Liver (tissue), 9 donors: ENCODE measurements around the gene CRYGC. TPM values are rescaled to one million over a fixed set of nuclear protein-coding genes. Genes with fewer than 3 reads are reported as not detected.

Source experiments
- DNase-seq: peaks from one replicate; pipeline ENCODE4 v3.0.0-alpha.2; 2017; ENCODE audit warnings: low spot score
- H3K27ac ChIP-seq, 2 donors: one replicate each; pipeline ENCODE4 v1.7.0; 2013; ENCODE audit warnings: inconsistent platforms in 2 of 2, low read length in 2 of 2, control low read depth in 1 of 2, low read depth in 1 of 2, mild to moderate bottlenecking in 1 of 2
- H3K27me3 ChIP-seq, 4 donors: one replicate each; pipeline versions ENCODE4 v1.6.1 to v1.7.0; 2013; ENCODE audit warnings: low read length in 3 of 4, inconsistent platforms in 1 of 4, mild to moderate bottlenecking in 1 of 4, moderate library complexity in 1 of 4; ENCODE audit not compliant: control insufficient read depth in 4 of 4, insufficient read depth in 4 of 4
- H3K36me3 ChIP-seq, 4 donors: one replicate each; pipeline versions ENCODE4 v1.6.1 to v1.7.0; 2013; ENCODE audit warnings: low read length in 3 of 4, mild to moderate bottlenecking in 3 of 4, low read depth in 1 of 4, moderate library complexity in 1 of 4; ENCODE audit not compliant: control insufficient read depth in 4 of 4, insufficient read depth in 3 of 4
- H3K4me1 ChIP-seq, 4 donors: one replicate each; pipeline versions ENCODE4 v1.6.1 to v1.7.0; 2013; ENCODE audit warnings: low read length in 3 of 4, mild to moderate bottlenecking in 3 of 4, moderate library complexity in 1 of 4; ENCODE audit not compliant: control insufficient read depth in 4 of 4, insufficient read depth in 4 of 4
- H3K4me3 ChIP-seq, 3 donors: one replicate each; pipeline versions ENCODE4 v1.6.1 to v1.7.0; 2013; ENCODE audit warnings: low read length in 3 of 3, control low read depth in 1 of 3, low read depth in 1 of 3, mild to moderate bottlenecking in 1 of 3
- H3K9ac ChIP-seq, 2 donors: one replicate each; pipeline ENCODE4 v1.7.0; 2013; ENCODE audit warnings: low read length in 2 of 2, mild to moderate bottlenecking in 2 of 2, moderate library complexity in 2 of 2, control low read depth in 1 of 2, low read depth in 1 of 2
- H3K9me3 ChIP-seq, 4 donors: one replicate each; pipeline versions ENCODE4 v1.6.1 to v1.7.0; 2013; ENCODE audit warnings: low read length in 3 of 4; ENCODE audit not compliant: control insufficient read depth in 4 of 4
- EGR1 ChIP-seq, 2 donors: IDR thresholded peaks; 2 replicates each; pipeline ENCODE4 v1.6.1; 2016 to 2018; ENCODE audit warnings: antibody characterized with exemption in 2 of 2, low read depth in 2 of 2
- FOXA1 ChIP-seq: IDR thresholded peaks from 2 replicates; pipeline ENCODE4 v1.6.1; 2016; ENCODE audit warnings: antibody characterized with exemption
- GABPA ChIP-seq, 2 donors: IDR thresholded peaks in 1 of 2; conservative IDR thresholded peaks in 1 of 2; 2 replicates each; pipeline ENCODE4 v1.6.1; 2016; ENCODE audit warnings: antibody characterized with exemption in 2 of 2, mild to moderate bottlenecking in 1 of 2, moderate library complexity in 1 of 2
- HNF4A ChIP-seq, 2 donors: conservative IDR thresholded peaks; 2 replicates each; pipeline ENCODE4 v1.6.1; 2016; ENCODE audit warnings: antibody characterized with exemption in 2 of 2, mild to moderate bottlenecking in 2 of 2
- HNF4G ChIP-seq: IDR thresholded peaks from 2 replicates; pipeline ENCODE4 v1.6.1; 2016; ENCODE audit warnings: antibody characterized with exemption
- NR2F2 ChIP-seq: IDR thresholded peaks from 2 replicates; pipeline ENCODE4 v1.6.1; 2016; ENCODE audit warnings: antibody characterized with exemption
- RAD21 ChIP-seq, 2 donors: IDR thresholded peaks; 2 replicates each; pipeline ENCODE4 v1.6.1; 2016; ENCODE audit warnings: antibody characterized with exemption in 2 of 2, mild to moderate bottlenecking in 2 of 2
- RXRA ChIP-seq, 2 donors: IDR thresholded peaks; 2 replicates each; pipeline ENCODE4 v1.6.1; 2017 to 2018; ENCODE audit warnings: antibody characterized with exemption in 2 of 2, mild to moderate bottlenecking in 1 of 2
- SP1 ChIP-seq: IDR thresholded peaks from 2 replicates; pipeline ENCODE4 v1.6.1; 2018; ENCODE audit warnings: antibody characterized with exemption, mild to moderate bottlenecking
- TAF1 ChIP-seq: conservative IDR thresholded peaks from 2 replicates; pipeline ENCODE4 v1.6.1; 2016; ENCODE audit warnings: antibody characterized with exemption, mild to moderate bottlenecking
- YY1 ChIP-seq: IDR thresholded peaks from 2 replicates; pipeline ENCODE4 v1.6.1; 2016; ENCODE audit warnings: antibody characterized with exemption, mild to moderate bottlenecking
- WGBS: extraction: QIAGEN DNeasy Blood & Tissue Kit; methylation state at CpG from one replicate; pipeline ENCODE4 v1.1.7; 2013; 5-methylcytosine and 5-hydroxymethylcytosine counted together
- polyA plus RNA-seq, 2 donors: library from polyadenylated mRNA; stranded (reverse) in 1 of 2; unstranded in 1 of 2; fragments of 200-250 nt in 1 of 2; fragments of >200 nt in 1 of 2; fragmentation: Nextera tagmentation in 1 of 2; extraction: Ambion mirVana in 1 of 2; gene quantifications; one replicate each; pipeline versions ENCODE4 v1.2.1 to v1.2.3, GENCODE V29; 2013 to 2015
- total RNA-seq, 2 donors: library from RNA; depleted of rRNA; stranded (reverse); fragments of >200 nt; gene quantifications; one replicate each; pipeline ENCODE4 v1.2.3, GENCODE V29; 2014
- TF ChIP-seq, protein P1 (sequence below): IDR thresholded peaks from 2 replicates; pipeline ENCODE4 v1.6.1; 2016; ENCODE audit warnings: antibody characterized with exemption, mild to moderate bottlenecking
- TF ChIP-seq, protein P2 (sequence below): IDR thresholded peaks from 2 replicates; pipeline ENCODE4 v1.6.1; 2016; ENCODE audit warnings: antibody characterized with exemption
- TF ChIP-seq, protein P3 (sequence below): IDR thresholded peaks from 2 replicates; pipeline ENCODE4 v1.6.1; 2016; ENCODE audit warnings: antibody characterized with exemption
- TF ChIP-seq, protein P4 (sequence below): IDR thresholded peaks from 2 replicates; pipeline ENCODE4 v1.6.1; 2016; ENCODE audit warnings: antibody characterized with exemption
- TF ChIP-seq, protein P5 (sequence below): fragments of 150-350 bp; IDR thresholded peaks from 2 replicates; pipeline ENCODE4 v1.5.1; 2017; ENCODE audit warnings: improper control_type of control experiment, low read depth, low read length; ENCODE audit not compliant: missing input control
- donor health status: healthy.
- donor health status: healthy.
- donor health status: healthy.
- donor health status: healthy.
- donor health status: healthy.

Gene CRYGC
- total and polyA plus RNA-seq, 4 donors, result not detected

DNA sequence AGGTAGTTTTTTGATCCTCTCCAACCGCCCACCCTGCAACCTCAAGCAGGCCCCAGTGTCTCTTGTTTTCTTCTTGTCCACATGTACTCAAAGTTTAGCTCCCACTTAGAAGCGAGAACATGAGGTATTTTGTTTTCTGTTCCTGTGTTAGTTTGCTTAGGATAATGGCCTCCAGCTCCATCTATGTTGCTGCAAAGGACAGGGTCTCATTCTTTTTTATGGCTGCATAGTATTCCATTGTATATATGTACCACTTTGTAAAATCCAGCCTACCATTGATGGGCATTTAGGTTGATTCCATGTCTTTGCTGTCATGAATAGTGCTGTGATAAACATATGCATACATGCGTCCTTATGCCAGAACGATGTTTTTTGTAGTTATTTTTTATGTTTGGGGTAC lies 2.5 kb downstream of the CRYGC start:
- peaks cover 0 to 3% (median 0%) of the 10 kb centered on the region in 4 donors for H3K27me3 ChIP-seq
- DNase-seq, result no peak
- 96% methylated on average over 4 of the region's 4 CpGs for WGBS

DNA sequence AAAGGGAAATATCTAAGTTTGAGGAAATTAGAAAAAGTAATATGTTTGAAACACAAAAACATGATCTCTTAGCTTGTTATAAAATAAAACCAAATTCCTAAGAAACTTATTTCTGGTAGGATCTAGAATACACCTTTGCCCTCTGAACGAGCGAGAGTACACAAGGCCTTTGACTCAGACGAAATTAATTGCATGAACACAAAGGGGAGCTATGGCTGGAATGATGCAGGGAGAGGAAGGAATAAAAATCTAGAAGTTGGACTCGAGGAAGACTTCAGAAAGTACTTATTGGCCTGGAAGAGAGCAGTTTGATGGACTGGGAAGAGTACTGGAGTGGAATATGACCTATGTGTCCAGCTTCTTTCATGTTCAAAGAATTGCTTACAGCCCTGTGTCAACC lies 4.4 kb downstream of the CRYGC start:
- no peak overlapping the region for H3K9ac ChIP-seq
- H3K27ac ChIP-seq, result no peak overlapping the region
- no peak for DNase-seq
- H3K4me1 ChIP-seq, result peaks cover 0 to 4% (median 0%) of the 10 kb centered on the region in 4 donors
- peaks cover 0 to 3% (median 0%) of the 10 kb centered on the region in 4 donors for H3K27me3 ChIP-seq
- no peaks in the 10 kb centered on the region for H3K9me3 ChIP-seq
- no peaks in the 10 kb centered on the region for H3K36me3 ChIP-seq
- WGBS, result 70% methylated on average over 4 of the region's 4 CpGs
- H3K4me3 ChIP-seq, result no peak overlapping the region
- TF ChIP-seq EGR1 (IDR thresholded peaks at IDR 0.05; ENCODE audit: low read depth in 2 of 2) (no peak), RXRA (IDR thresholded peaks at IDR 0.05) (no peak), FOXA1 (no peak), GABPA (IDR thresholded peaks at IDR 0.05 in 1 of 2, conservative IDR thresholded peaks at IDR 0.05 in 1 of 2) (no peak), TAF1 (no peak), HNF4A (conservative IDR thresholded peaks at IDR 0.05) (no peak), NR2F2 (no peak)
- TF ChIP-seq, protein P1, sequence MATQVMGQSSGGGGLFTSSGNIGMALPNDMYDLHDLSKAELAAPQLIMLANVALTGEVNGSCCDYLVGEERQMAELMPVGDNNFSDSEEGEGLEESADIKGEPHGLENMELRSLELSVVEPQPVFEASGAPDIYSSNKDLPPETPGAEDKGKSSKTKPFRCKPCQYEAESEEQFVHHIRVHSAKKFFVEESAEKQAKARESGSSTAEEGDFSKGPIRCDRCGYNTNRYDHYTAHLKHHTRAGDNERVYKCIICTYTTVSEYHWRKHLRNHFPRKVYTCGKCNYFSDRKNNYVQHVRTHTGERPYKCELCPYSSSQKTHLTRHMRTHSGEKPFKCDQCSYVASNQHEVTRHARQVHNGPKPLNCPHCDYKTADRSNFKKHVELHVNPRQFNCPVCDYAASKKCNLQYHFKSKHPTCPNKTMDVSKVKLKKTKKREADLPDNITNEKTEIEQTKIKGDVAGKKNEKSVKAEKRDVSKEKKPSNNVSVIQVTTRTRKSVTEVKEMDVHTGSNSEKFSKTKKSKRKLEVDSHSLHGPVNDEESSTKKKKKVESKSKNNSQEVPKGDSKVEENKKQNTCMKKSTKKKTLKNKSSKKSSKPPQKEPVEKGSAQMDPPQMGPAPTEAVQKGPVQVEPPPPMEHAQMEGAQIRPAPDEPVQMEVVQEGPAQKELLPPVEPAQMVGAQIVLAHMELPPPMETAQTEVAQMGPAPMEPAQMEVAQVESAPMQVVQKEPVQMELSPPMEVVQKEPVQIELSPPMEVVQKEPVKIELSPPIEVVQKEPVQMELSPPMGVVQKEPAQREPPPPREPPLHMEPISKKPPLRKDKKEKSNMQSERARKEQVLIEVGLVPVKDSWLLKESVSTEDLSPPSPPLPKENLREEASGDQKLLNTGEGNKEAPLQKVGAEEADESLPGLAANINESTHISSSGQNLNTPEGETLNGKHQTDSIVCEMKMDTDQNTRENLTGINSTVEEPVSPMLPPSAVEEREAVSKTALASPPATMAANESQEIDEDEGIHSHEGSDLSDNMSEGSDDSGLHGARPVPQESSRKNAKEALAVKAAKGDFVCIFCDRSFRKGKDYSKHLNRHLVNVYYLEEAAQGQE, result no peak
- TF ChIP-seq, protein P2, sequence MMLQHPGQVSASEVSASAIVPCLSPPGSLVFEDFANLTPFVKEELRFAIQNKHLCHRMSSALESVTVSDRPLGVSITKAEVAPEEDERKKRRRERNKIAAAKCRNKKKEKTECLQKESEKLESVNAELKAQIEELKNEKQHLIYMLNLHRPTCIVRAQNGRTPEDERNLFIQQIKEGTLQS, result no peak
- TF ChIP-seq, protein P3, sequence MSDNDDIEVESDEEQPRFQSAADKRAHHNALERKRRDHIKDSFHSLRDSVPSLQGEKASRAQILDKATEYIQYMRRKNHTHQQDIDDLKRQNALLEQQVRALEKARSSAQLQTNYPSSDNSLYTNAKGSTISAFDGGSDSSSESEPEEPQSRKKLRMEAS, result no peak
- TF ChIP-seq, protein P4, sequence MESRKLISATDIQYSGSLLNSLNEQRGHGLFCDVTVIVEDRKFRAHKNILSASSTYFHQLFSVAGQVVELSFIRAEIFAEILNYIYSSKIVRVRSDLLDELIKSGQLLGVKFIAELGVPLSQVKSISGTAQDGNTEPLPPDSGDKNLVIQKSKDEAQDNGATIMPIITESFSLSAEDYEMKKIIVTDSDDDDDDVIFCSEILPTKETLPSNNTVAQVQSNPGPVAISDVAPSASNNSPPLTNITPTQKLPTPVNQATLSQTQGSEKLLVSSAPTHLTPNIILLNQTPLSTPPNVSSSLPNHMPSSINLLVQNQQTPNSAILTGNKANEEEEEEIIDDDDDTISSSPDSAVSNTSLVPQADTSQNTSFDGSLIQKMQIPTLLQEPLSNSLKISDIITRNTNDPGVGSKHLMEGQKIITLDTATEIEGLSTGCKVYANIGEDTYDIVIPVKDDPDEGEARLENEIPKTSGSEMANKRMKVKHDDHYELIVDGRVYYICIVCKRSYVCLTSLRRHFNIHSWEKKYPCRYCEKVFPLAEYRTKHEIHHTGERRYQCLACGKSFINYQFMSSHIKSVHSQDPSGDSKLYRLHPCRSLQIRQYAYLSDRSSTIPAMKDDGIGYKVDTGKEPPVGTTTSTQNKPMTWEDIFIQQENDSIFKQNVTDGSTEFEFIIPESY, result no peak

More for the DNA sequence above, 2.5 kb downstream of the CRYGC start:
- no peaks in the 10 kb centered on the region for H3K36me3 ChIP-seq
- H3K4me1 ChIP-seq, result peaks cover 0 to 4% (median 0%) of the 10 kb centered on the region in 4 donors
- no peak overlapping the region for H3K9ac ChIP-seq
- H3K4me3 ChIP-seq, result no peak overlapping the region
- no peaks in the 10 kb centered on the region for H3K9me3 ChIP-seq
- no peak for TF ChIP-seq GABPA (IDR thresholded peaks at IDR 0.05 in 1 of 2, conservative IDR thresholded peaks at IDR 0.05 in 1 of 2)
- TF ChIP-seq, protein P1, result no peak
- TF ChIP-seq FOXA1, result no peak
- TF ChIP-seq, protein P5, sequence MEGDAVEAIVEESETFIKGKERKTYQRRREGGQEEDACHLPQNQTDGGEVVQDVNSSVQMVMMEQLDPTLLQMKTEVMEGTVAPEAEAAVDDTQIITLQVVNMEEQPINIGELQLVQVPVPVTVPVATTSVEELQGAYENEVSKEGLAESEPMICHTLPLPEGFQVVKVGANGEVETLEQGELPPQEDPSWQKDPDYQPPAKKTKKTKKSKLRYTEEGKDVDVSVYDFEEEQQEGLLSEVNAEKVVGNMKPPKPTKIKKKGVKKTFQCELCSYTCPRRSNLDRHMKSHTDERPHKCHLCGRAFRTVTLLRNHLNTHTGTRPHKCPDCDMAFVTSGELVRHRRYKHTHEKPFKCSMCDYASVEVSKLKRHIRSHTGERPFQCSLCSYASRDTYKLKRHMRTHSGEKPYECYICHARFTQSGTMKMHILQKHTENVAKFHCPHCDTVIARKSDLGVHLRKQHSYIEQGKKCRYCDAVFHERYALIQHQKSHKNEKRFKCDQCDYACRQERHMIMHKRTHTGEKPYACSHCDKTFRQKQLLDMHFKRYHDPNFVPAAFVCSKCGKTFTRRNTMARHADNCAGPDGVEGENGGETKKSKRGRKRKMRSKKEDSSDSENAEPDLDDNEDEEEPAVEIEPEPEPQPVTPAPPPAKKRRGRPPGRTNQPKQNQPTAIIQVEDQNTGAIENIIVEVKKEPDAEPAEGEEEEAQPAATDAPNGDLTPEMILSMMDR, result no peak
- TF ChIP-seq, protein P2, result no peak
- no peak for TF ChIP-seq RXRA (IDR thresholded peaks at IDR 0.05)
- TF ChIP-seq HNF4A (conservative IDR thresholded peaks at IDR 0.05), result no peak
- TF ChIP-seq YY1, result no peak
- no peak for TF ChIP-seq RAD21 (IDR thresholded peaks at IDR 0.05)
- TF ChIP-seq TAF1, result no peak
- TF ChIP-seq, protein P3, result no peak
- TF ChIP-seq NR2F2, result no peak
- TF ChIP-seq HNF4G, result no peak
- no peak for TF ChIP-seq SP1
- H3K27ac ChIP-seq, result no peak overlapping the region
